ENCODE measurements around the gene NPR1. TPM values are rescaled to one million over a fixed set of nuclear protein-coding genes. Genes with fewer than 3 reads are reported as not detected.

The NPR1 gene
- total and polyA plus RNA-seq, 2 of the 4 experiments (the other 2 are of a cell fraction), result 0.02 TPM; not detected in 1

- CTCF ChIA-PET, result no interaction called here
- no peaks in the 10 kb centered on the region for H4K20me1 ChIP-seq (ENCODE audit: insufficient read depth, low read length)
- H2BK5ac ChIP-seq (ENCODE audit: low read depth, low read length, poor library complexity, severe bottlenecking), result no peak overlapping the region
- H3K27ac ChIP-seq (ENCODE audit: insufficient read depth, low read length), result no peak overlapping the region
- ATAC-seq (ENCODE audit: low read depth), result no peak
- DNase-seq, result no peak
- H2BK120ac ChIP-seq (ENCODE audit: low read depth, low read length), result no peak overlapping the region
- H3K56ac ChIP-seq (ENCODE audit: extremely low read depth, insufficient read depth, low read length), result no peak overlapping the region
- H2BK15ac ChIP-seq (ENCODE audit: low read depth, low read length), result no peak overlapping the region
- POLR2A ChIA-PET (ENCODE audit: unreplicated experiment), result no interaction called here
- no peaks in the 10 kb centered on the region; the same call in 1 of the 2 replicates for H3K27me3 ChIP-seq (ENCODE audit: control insufficient read depth, insufficient read depth, low read length)
- H4K5ac ChIP-seq (ENCODE audit: low read depth, low read length), result no peak overlapping the region
- intact Hi-C loops (cut with micrococcal nuclease), result no loop called here
- no peak overlapping the region for H3K23ac ChIP-seq (ENCODE audit: low read depth, low read length)
- H3K4ac ChIP-seq (ENCODE audit: low read depth, low read length), result no peak overlapping the region
- WGBS, 2 experiments (ENCODE audit: extremely low coverage in 2 of 2, insufficient read length in 1 of 2), result 33% methylated on average over 1 of the region's 3 CpGs; no CpG with 5 or more reads in 1 of the 2 experiments
- no peak overlapping the region for H3K9ac ChIP-seq (ENCODE audit: low read depth, low read length)
- no peak overlapping the region for H2AK5ac ChIP-seq (ENCODE audit: low read depth, low read length)
- H4K8ac ChIP-seq (ENCODE audit: low read depth in 2 of 2, low read length in 2 of 2), result no peak overlapping the region
- H3K4me1 ChIP-seq (ENCODE audit: control insufficient read depth, insufficient read depth, low read length), result no peaks in the 10 kb centered on the region
- no TSS peak for BruUV-seq (replicated peaks)
- H3K9me3 ChIP-seq (ENCODE audit: control insufficient read depth, insufficient read depth, low read length), result 0 out of 2 replicates have a peak, but pooled peaks cover 3% of the 10 kb centered on the region
- H3K4me2 ChIP-seq (ENCODE audit: low read depth, low read length), result no peak overlapping the region
- no peaks in the 10 kb centered on the region for H3K79me1 ChIP-seq (ENCODE audit: low read depth in 1 of 2, low read length in 2 of 2)
- dilution Hi-C loops (cut with HindIII; ENCODE audit: low sequenced_read_pairs, unreplicated experiment), result no loop called here
- no peak overlapping the region for H2AFZ ChIP-seq (replicated peaks; ENCODE audit: low read length, poor library complexity)
- TF ChIP-seq MXI1 (IDR thresholded peaks at IDR 0.05; ENCODE audit: borderline replicate concordance, low read depth, low read length) (no peak), POLR2A (IDR thresholded peaks at IDR 0.05; ENCODE audit: low read depth, low read length) (no peak), NFE2L2 (IDR thresholded peaks at IDR 0.05; ENCODE audit: low read depth, low read length) (no peak), FOS (IDR thresholded peaks at IDR 0.05; ENCODE audit: low read depth, low read length) (no peak), RCOR1 (IDR thresholded peaks at IDR 0.05; ENCODE audit: insufficient replicate concordance, low read length) (no peak), SMC3 (IDR thresholded peaks at IDR 0.05; ENCODE audit: low read depth, low read length) (no peak), CEBPB (IDR thresholded peaks at IDR 0.05; ENCODE audit: low read depth, low read length) (no peak), RFX5 (IDR thresholded peaks at IDR 0.05; ENCODE audit: low read depth, low read length) (no peak), BHLHE40 (IDR thresholded peaks at IDR 0.05; ENCODE audit: low read depth, low read length) (no peak), RAD21 (IDR thresholded peaks at IDR 0.05; ENCODE audit: low read length) (no peak), MAFK (IDR thresholded peaks at IDR 0.05; ENCODE audit: low read depth, low read length) (no peak), CHD1 (IDR thresholded peaks at IDR 0.05; ENCODE audit: low read depth, low read length) (no peak), MAZ (IDR thresholded peaks at IDR 0.05; ENCODE audit: borderline replicate concordance, low read depth, low read length) (no peak)
- TF ChIP-seq, protein P1, sequence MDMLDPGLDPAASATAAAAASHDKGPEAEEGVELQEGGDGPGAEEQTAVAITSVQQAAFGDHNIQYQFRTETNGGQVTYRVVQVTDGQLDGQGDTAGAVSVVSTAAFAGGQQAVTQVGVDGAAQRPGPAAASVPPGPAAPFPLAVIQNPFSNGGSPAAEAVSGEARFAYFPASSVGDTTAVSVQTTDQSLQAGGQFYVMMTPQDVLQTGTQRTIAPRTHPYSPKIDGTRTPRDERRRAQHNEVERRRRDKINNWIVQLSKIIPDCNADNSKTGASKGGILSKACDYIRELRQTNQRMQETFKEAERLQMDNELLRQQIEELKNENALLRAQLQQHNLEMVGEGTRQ (IDR thresholded peaks at IDR 0.05; ENCODE audit: low read depth, low read length), result no peak
- TF ChIP-seq, protein P2, sequence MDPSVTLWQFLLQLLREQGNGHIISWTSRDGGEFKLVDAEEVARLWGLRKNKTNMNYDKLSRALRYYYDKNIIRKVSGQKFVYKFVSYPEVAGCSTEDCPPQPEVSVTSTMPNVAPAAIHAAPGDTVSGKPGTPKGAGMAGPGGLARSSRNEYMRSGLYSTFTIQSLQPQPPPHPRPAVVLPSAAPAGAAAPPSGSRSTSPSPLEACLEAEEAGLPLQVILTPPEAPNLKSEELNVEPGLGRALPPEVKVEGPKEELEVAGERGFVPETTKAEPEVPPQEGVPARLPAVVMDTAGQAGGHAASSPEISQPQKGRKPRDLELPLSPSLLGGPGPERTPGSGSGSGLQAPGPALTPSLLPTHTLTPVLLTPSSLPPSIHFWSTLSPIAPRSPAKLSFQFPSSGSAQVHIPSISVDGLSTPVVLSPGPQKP (IDR thresholded peaks at IDR 0.05; ENCODE audit: borderline replicate concordance, low read depth, low read length), result no peak
- TF ChIP-seq, protein P3, sequence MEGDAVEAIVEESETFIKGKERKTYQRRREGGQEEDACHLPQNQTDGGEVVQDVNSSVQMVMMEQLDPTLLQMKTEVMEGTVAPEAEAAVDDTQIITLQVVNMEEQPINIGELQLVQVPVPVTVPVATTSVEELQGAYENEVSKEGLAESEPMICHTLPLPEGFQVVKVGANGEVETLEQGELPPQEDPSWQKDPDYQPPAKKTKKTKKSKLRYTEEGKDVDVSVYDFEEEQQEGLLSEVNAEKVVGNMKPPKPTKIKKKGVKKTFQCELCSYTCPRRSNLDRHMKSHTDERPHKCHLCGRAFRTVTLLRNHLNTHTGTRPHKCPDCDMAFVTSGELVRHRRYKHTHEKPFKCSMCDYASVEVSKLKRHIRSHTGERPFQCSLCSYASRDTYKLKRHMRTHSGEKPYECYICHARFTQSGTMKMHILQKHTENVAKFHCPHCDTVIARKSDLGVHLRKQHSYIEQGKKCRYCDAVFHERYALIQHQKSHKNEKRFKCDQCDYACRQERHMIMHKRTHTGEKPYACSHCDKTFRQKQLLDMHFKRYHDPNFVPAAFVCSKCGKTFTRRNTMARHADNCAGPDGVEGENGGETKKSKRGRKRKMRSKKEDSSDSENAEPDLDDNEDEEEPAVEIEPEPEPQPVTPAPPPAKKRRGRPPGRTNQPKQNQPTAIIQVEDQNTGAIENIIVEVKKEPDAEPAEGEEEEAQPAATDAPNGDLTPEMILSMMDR (conservative IDR thresholded peaks at IDR 0.05; ENCODE audit: low read depth, low read length), result no peak
- H3K4me3 ChIP-seq (ENCODE audit: insufficient read depth, low read depth, low read length), result no peak overlapping the region
- no peaks in the 10 kb centered on the region for H3K9me1 ChIP-seq (ENCODE audit: insufficient read depth, low read length)
- H2AK9ac ChIP-seq (replicated peaks; ENCODE audit: low read depth, low read length, poor library complexity), result no peak overlapping the region
- no peaks in the 10 kb centered on the region for H3K36me3 ChIP-seq (ENCODE audit: control insufficient read depth, insufficient read depth, low read length)
- H3K18ac ChIP-seq (ENCODE audit: low read depth, low read length), result no peak overlapping the region
- H4K91ac ChIP-seq (ENCODE audit: insufficient read depth, low read depth, low read length), result no peak overlapping the region
- no peak overlapping the region for H2BK20ac ChIP-seq (ENCODE audit: low read depth, low read length)
- in situ Hi-C loops (cut with MboI; ENCODE audit: low sequenced_read_pairs), result no loop called here
- no peak overlapping the region for H3K14ac ChIP-seq (replicated peaks; ENCODE audit: low read depth, low read length)
Measured at GRCh38 chr1:153717330-153717729, 38.8 kb downstream of the NPR1 start.
